A204.1 (cell line): ENCODE measurements around the gene MYD88.

ENCODE experiments used
- FAIRE-seq: peaks from 2 replicates; lab custom pipeline; 2012; peaks lifted over from hg19 to GRCh38; lab: Jason Lieb, UNC

Gene MYD88

DNA sequence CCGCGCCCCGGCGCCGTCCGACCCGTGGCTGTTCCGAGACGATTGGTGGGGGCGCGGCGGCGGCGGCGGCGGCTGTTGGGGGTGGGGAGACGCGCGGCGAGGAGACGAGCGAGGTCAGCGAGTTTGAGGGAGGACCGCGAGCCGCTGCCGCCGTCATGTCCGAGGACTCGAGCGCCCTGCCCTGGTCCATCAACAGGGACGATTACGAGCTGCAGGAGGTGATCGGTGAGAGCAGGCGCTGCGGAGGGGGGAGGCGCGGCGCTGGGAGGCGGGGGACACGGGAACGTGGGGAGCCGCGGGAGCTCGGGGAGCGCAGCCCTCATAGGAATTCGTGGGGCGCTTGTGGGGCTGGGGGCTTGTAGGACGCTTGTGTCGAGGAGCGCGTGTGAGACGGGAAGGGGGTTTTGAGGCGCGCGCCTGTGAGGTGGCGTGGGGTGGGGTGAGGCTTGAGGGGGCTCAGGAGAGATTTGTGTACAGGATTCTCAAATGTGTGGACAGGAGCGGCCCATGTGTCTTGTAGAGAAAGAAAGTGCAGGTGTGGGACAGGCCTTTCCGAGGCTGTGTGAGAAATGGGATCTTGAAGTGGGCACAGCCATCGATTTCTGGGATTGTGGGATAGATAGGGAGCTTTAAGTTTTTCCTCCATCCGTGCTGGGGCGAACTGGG lies 27.4 kb downstream of the MYD88 start:
- no peak for FAIRE-seq

- no peak for FAIRE-seq
These were observed 29.1 kb downstream of the MYD88 start for GRCh38 chr3:38167591-38167990.

- no peak for FAIRE-seq
These were observed 29.9 kb downstream of the MYD88 start for GRCh38 chr3:38168151-38169026.

- no peak for FAIRE-seq
These were observed 30.5 kb downstream of the MYD88 start for GRCh38 chr3:38169027-38169317.

DNA sequence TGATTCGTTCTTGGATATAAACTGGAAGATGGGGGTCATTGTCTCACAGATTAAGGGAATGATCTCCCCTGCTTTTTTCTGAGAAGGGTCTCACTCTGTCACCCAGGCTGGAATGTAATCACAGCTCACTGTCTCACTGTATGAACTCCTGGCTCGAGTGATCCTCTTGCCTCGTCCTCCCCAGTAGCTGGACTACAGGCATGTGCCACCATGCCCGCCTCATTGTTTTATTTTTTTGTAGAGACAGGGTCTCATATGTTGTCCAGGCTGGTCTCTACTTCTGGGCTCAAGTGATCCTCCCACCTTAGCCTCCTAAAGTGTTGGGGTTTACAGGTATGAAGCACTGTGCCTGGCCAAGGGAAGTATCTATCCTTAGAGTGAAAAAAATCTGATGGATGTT lies 32.3 kb downstream of the MYD88 start:
- FAIRE-seq = no peak

GRCh38 chr3:38171622-38172021 lies 33.2 kb downstream of the MYD88 start:
- no peak for FAIRE-seq

- no peak for FAIRE-seq
These were observed 35.5 kb downstream of the MYD88 start for GRCh38 chr3:38173834-38174418.

GRCh38 chr3:38177181-38177580 lies 38.7 kb downstream of the MYD88 start:
- FAIRE-seq = no peak

DNA sequence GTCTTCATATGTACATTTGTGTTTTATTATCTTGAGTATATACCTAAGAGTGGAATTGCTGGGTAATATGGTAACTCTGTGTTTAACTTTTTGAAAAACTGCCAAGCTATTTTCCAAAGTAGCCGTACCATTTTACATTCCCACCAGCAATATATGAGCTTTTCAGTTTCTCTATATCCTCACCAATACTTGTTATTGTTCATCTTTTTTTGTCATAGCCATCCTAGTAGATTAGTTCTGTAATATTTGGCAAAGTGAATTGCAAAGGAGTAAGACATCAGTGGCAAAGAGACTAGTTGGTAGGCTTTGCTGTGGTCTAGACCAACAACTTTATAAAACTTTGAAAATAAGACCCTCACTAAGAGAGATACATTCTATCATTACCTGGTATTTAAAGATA lies 48.3 kb downstream of the MYD88 start:
- no peak for FAIRE-seq

DNA sequence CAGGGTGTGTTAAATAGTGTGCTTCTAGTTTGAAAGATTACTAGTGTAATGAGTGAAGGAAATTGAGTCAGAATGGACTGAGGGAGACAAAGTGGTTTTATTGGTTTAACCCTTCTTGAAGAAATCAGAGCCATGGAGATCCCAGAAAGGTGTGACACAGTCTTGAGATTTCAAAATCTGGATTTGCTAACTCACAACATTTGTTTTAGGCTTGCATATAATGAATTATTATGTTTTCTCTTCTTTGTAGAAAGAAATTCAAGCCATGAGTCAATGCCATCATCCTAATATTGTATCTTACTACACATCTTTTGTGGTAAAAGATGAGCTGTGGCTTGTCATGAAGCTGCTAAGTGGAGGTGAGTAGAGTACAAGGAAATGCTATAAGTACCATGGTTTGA lies 52.0 kb downstream of the MYD88 start:
- FAIRE-seq = no peak
